CD4-positive, alpha-beta T cell treated with Interleukin-15 for 4 hours (primary cell): ENCODE results near the gene CMIP.

Experiments
- DNase-seq: peaks from one replicate; pipeline ENCODE4 v3.0.0-alpha.2; 2020; ENCODE audit warnings: low spot score

CMIP gene

DNA sequence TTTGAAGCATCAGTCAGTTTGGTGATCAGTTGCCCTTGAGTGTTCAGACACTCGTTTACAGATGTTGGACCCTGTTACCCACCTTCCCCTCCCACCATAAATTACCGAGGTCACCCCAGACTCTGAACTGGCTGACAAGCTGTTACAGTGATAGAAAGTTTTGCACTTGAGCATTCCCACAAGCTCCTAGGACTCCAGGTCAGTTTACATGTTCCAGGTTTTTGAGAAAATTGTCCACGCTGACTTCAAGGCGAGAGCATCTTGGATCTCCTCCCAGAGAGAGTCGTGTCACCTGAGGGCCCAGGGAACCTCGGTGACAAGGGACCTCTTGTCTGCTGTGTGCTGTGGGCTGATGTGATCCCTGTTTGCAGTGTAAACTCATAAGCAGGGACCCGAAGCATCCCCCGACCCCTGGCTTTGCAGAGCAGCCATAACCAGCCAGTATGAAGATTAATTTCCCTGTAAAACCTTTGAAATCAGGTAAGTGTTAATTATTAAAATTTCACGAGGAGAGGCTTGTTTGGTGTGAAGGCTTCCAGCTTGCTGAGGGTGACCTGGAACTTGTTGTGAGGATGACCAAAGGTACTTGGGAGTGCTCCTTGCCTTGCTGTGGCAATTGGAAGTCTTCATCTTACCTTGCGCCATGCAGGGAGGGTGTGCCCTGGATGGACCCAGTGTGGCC lies 91.2 kb downstream of the CMIP start:
- DNase-seq, result no peak

DNA sequence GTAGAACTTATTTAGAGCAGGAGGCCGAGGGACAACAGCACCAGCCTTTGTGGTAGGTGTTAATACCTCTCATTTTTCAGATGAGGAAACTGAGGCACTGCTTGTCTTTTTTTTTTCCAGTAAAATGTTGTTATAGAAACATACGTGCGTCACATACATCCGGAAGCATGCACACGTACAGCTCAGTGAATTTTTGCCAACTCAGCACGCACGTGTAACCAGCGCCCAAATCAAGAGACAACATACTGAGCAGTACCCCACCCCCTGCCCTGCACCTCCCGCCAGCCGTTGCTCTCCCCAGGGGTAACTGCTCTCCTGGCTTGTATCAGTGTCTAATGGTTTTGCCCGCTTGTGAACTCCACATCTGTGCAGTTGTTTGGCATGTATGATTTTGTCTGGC lies 92.0 kb downstream of the CMIP start:
- no peak for DNase-seq

DNA sequence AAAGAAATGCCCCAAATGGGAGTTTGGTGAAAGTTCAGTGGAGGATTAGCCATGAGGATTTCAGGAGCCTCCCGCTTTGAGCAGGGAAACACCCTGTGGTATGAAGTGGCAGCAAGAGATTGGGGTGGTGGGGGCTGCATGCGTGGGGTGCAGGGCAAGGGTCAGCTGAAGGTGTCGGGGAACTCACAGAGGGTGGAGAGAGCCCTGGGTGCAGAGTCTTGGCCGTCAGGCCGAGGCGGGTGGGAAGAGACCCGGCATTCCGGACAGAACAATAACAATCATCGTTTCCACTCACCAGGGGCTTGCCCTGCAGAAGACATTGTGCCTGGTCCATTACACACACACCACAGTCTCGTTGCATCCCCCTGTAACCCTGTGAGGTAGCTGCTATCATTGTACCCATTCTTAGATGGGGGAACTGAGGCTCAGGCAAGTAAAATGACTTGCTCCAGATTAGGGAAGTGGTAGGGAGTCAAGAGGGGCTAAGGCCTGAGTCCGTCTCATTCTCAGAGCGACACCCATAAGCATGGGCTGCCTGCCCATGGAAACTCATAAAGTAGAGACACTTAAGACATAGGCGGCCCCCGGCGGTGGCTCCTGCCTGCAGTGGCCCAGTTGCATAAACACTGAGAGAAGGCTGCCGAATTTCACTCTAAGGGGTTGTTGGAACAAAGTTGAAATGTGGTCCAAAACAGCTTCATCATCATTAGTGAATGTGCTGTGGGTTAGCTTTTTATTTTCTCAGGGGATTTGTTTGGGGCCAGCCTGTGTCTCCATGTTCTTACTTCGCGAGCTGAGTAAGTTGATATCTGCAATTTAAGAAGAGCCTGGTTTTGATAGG lies 93.3 kb downstream of the CMIP start:
- DNase-seq, result no peak

DNA sequence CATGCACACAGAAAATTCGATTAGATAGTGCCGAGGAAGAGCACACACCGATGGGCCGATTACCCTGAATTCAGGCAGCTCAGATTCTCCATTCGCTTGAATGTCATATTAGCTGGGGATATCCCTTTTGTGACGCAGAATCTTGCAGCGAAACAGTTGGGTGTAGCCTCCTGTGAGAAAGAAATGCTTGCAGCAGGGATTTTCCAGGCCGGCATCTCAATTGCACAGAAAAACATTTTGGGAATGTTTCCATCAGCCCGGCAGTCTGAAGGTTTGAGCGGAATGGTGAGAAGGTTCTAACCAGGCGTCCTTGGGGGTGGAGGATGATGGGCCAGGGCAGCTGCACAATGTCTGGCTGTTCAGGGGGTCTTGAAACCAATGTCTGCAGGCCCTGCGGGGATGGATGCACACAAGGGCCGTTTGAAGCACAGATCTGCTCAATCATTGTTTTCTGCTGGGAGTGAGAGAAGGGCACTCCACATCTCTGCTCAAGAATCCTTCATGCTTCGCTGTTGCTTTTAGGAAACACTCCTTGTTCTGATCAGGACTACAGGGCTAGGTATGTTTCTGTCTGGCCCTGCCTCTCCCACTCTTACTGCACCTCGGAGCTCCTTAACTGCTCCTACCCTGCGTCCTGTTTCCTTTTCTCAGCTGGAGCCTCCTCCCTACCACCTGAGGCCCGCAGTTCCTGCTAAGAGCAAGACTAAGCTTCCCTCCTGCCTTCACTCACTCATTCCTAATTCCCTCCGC lies 94.6 kb downstream of the CMIP start:
- no peak for DNase-seq

DNA sequence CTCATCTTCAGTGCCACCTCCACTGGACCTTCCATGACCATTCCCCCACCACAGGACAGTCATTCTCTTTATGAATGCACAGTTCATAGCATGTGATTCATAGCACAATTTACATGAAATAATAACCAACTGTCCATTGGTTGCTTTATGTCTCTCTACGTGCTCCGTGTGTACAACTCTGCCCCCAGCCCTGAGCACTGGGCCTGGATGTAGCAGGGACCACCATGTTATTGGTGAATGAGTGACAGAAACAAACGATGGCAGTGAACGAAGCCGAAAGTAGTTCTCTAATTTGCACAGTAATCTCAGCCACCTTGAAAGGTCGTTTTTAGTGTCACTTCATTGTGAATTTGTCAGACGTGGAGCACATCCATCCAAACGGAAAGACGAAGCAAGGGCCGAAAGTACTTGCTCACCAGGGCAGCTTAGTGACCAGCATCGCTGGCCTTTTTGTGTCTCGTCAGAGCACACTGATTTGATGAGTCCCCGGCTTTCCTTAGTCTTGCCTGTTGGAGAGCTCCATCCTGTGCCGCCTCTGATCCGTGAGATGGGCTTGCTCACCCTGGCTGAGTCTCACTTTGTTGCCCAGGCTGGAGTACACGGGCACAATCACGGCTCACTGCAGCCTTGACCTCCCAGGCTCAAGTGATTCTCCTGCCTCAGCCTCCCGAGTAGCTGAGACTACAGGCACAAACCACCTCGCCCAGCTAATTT lies 95.3 kb downstream of the CMIP start:
- DNase-seq, result no peak

DNA sequence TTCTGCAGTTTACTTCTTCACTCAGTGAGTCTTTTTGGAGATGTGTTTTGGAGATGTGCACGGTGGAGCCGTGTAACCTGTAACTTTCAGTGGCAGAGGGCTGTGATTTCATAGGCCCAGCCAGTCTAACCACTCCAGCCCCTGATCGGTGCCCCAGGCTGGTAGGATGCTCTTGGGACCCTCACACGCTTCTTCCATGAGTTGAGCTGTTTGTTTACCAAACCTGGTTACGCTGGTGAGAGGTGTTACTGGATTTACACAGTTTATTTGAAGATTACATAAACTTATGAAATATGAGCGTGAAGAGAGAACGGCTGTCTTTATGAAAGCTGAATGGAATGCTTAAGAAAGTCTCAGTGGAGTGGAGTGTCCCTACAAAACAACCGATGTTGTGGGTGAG lies 96.7 kb downstream of the CMIP start:
- no peak for DNase-seq

DNA sequence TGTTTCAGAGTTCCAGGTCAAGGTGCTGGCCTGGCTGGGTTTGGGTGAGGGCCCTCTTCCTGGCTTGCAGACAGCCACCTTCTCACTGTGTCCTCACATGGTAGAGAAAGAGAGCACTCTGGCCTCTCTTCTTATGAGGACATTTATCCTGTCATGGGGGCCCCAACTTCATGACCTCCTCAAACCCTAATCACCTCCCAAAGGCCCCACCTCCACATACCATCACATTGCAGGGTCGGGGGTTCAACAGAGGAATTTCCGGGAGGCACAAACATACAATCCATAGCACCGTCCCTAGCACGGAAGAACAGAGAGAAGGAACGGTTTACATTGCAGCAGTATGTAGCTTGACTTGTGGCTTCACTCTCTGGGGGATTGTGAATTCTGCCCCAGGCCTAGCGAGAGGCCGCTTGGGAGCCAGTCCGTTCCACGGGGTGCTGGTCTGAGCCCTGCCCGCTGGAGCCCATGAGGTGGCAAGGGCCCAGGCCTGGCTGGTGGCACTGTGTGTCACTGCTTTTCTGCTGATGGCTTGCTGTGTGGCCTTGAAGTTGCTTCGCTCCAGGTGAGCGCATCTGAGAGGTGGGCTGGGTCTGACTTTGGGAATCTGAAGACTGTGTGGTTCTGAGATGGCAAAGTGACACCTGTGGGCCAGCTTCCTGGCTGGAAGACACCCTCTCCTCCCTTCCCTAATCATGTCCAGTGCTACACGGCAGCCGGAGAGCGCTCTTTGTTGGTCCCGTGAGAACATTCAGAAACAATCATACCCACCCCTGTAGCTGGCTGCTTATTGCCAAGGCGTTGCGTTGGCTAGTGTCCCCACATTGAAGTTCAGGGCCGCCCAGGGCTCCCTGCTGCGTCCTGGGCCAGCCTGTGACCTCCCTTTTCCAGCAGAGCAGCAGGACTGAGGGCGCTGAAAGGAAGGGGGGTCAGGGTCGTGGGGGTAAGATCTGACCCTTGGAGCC lies 98.3 kb downstream of the CMIP start:
- DNase-seq, result no peak

DNA sequence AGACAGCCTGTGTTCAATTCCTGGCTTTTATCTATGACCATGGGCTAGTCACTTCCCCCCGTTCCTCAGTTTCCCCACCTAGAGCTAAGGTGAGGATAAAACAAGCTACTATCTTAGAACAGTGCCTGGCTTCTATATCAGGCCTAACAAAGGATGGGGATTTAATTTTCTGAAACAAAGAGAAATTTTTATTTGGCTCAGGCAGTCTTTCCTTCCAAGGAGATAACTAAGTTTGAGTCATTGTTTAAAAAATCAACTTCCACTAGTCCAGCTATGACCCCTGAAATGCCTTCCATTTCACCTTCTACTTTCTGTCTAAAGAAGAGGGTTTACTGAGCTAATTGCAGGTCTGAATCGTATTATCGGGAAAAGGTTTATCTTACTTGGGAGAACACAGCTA lies 99.0 kb downstream of the CMIP start:
- DNase-seq, result no peak

DNA sequence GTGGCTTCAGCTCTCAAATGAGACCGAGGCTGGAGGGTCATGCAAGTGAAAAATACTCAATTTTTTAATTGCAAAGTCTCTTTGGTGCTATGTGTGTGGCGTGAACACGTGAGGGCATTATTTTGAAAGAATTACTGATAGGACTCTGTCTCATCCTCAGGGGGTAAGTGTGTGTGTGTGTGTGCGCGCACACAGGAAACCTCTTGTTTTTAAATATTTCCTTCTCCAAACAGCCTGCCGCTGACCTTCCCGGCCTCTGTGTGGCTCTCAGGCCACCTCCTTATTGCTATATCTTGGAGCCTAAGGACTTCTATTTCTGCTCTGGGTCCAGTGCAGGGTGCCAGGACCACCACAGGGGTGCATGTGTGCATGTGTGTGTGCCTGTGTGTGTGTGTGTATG lies 99.7 kb downstream of the CMIP start:
- DNase-seq, result no peak

- no peak for DNase-seq
Observed at GRCh38 chr16:81544700-81545271, 100.2 kb downstream of the CMIP start.

DNA sequence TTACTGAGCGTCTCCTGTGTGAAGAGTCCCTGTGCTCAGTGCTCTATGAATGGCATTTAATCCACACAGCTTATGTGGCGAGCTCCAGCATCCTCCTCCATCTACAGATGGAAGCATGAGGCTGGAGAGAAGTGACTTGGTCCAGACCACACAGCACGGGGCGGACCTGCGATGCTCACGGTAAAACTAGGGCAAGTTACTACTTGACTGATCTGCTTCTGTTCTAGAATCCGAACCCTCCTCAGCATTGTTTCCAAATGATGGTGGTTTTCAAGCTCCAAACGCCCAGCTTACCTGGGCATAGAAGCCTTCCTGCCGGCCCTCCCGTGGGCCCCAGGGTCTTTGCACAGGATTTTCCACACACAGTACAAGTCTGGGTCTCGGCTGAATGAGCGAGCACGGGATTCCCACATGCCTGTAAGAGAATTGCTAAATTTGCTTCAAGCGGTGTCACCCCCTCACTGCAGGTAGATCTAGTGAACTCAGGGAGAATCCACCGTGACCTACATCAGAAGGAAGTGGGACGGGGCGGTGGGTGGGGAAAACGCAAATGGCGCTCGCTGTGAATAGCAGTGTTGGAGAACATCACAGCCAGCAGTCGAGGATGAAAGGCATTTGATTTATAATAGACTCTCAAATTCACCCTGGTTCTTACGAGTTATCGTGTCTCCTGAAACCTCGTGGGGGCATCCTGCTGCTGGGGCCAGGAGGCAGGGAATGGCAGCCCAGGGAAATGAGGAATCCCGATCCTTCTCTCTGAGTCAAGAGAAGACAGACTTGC lies 101.1 kb downstream of the CMIP start:
- DNase-seq, result no peak

DNA sequence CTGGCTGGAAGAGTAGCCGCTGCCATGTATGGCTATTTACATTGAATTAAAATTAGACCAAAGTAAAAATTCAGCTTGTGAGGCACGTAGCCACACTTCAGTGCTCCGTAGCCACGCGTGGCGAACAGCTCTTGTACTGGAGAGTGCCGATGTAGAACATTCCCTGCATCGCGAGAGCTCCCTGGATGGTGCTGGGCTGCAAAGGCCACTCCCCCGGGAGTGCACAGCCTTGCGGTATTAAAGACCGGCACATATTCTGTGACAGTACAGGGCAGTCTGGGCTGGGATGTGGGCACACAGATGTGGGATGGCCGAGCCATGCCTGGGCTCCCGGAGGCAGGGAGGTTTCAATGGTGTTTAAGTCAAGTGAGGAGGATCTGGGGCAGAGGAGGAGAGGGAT lies 102.2 kb downstream of the CMIP start:
- no peak for DNase-seq

GRCh38 chr16:81547194-81547938 lies 102.8 kb downstream of the CMIP start:
- no peak for DNase-seq

- no peak for DNase-seq
Observed at GRCh38 chr16:81547939-81548216, 103.3 kb downstream of the CMIP start.

DNA sequence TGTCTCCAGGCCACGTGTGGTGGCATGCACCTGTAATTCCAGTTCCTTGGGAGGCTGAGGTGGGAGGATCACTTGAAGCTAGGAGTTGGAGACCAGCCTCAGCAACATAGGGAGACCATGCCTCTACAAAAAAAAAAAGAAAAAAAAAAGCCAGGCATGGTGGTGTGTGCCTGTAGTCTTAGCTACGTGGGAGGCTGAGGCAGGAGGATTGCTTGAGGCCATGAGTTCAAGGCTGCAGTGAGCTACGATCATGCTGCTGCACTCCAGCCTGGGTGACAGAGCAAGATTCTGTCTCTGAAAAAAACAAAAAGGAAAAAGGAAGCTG lies 103.9 kb downstream of the CMIP start:
- DNase-seq, result no peak

DNA sequence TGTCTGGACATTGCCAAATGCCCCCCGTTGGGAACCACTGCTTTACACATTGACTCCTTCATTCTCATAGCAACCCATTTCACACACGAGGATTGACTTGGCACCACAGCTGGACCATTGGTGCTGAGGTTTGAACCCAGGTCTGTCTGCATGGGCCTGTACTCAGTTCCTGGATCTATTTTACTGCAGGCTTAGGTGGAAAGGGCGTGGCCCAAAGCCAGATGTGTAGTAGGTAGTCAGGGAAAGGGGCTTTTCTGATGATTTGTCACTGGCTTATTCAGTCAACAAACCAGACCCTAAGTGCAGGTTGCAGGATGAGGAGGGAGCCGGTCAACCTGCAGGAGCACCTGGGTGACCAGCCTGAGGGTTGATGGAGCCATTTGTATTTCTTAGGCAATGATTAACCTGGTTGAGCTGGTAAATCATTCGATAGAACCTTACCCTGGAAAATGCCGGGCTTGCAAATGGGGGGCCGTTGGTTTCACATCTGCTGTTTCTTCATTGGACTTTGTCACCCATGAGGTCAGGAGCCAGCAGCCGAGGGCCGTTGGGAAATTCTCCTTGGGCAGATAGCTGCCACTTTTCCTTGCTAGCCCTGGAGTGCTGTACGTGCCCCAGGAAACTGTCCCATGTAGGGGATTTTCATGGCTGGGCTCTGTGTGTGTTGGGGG lies 104.4 kb downstream of the CMIP start:
- no peak for DNase-seq

DNA sequence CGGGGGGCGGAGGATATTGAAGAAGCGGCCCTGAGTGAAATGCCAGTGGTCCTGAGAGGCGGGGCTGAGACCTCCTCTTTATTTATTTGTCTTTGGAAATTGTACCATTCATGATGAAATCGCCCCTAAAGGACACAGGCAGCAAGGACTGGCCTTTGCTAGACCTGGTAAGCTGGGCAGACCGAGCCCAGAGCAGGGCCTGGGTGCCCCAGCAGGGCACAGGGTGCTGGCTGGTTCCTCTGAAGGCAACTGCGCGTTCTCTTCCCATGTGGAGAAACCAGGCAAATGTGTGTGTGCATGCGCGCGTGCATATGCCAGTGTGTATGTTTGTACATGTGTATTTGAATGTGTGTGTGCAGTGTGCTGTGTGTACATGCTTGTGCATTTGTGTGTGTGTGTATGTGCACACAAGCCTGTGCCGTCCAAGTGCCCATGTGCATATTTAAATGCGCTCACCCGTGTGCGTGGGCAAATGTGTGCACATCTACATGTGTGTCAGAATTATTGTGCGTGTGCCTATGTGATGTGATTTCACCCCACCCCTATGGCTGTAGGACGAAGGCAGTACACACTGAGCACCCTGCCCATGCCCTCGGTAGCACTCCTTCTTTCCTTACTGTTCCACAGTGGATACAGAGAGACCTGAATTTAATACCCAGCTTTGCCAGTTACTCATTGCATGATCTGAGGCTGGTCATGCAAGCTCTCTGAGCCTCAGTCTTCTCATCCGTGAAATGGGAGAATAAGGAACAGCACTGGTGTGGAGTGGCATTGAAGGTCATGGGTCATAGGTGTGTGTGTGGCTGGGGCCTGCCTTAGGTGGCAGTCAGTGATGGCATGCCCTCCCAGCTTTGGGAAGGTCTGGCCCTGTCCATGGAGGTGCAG lies 105.2 kb downstream of the CMIP start:
- DNase-seq, result no peak

- no peak for DNase-seq
Observed at GRCh38 chr16:81550432-81550808, 105.8 kb downstream of the CMIP start.
